WTC11 (cell line): ENCODE data around the gene CYSRT1. TPM values are rescaled to one million over a fixed set of nuclear protein-coding genes. Genes with fewer than 3 reads are reported as not detected.

Source experiments
- ATAC-seq: fragments of 200-7000 bp; cut with Tn5 transposase; 2 replicates; pipeline ENCODE4 v1.10.0; 2021; ENCODE audit warnings: mild to moderate bottlenecking, moderate library complexity
- CTCF ChIA-PET: fragments of 300-600 bp; sonication (Branson Sonifier 250); formaldehyde crosslinking; loops from one replicate; lab custom pipeline; 2021; ENCODE audit warnings: antibody characterized with exemption; lab: Charles Lee
- POLR2A ChIA-PET: fragments of 350-600 bp; sonication (Branson Sonifier 250); formaldehyde crosslinking; loops from one replicate; lab custom pipeline; 2021; ENCODE audit warnings: antibody characterized with exemption; lab: Charles Lee
- DNase-seq: peaks from one replicate; pipeline ENCODE4 v3.0.0; 2021; ENCODE audit warnings: low spot score
- H3K27ac Mint-ChIP-seq: 2 replicates; pipeline ENCODE4 v1.8.0; 2021; ENCODE audit warnings: mixed read lengths
- H3K27me3 Mint-ChIP-seq: 2 replicates; pipeline ENCODE4 v1.8.0; 2021; ENCODE audit warnings: low read depth, mild to moderate bottlenecking, moderate library complexity, mixed read lengths
- H3K36me3 Mint-ChIP-seq: 2 replicates; pipeline ENCODE4 v1.8.0; 2021; ENCODE audit warnings: mixed read lengths
- H3K4me1 Mint-ChIP-seq: 2 replicates; pipeline ENCODE4 v1.8.0; 2022; ENCODE audit warnings: mixed read lengths
- H3K4me3 Mint-ChIP-seq: 2 replicates; pipeline ENCODE4 v1.8.0; 2021; ENCODE audit warnings: mild to moderate bottlenecking, moderate library complexity, mixed read lengths
- H3K9me3 Mint-ChIP-seq: 2 replicates; pipeline ENCODE4 v1.8.0; 2021; ENCODE audit warnings: mixed read lengths
- ATF1 ChIP-seq: sonication (generic); formaldehyde crosslinking; IDR thresholded peaks from 2 replicates; pipeline ENCODE4 v1.8.1; 2023; ENCODE audit warnings: mild to moderate bottlenecking, moderate library complexity, missing genetic modification reagents
- ETV6 ChIP-seq: sonication (generic); formaldehyde crosslinking; IDR thresholded peaks from 2 replicates; pipeline ENCODE4 v1.8.1; 2022; ENCODE audit warnings: mild to moderate bottlenecking, missing genetic modification reagents
- GRHL2 ChIP-seq: fragments of 250-450 bp; sonication (Bioruptor Pico); IDR thresholded peaks from 2 replicates; pipeline ENCODE4 v1.8.0; 2022; ENCODE audit warnings: mild to moderate bottlenecking, moderate library complexity; ENCODE audit not compliant: insufficient replicate concordance, severe bottlenecking
- JAZF1 ChIP-seq: fragments of 250-450 bp; sonication (Bioruptor Pico); IDR thresholded peaks from 2 replicates; pipeline ENCODE4 v1.9.0; 2021; ENCODE audit warnings: moderate library complexity, mild to moderate bottlenecking, inconsistent platforms
- JUN ChIP-seq: sonication (generic); formaldehyde crosslinking; IDR thresholded peaks from 2 replicates; pipeline ENCODE4 v1.8.0; 2023; ENCODE audit warnings: mild to moderate bottlenecking, missing genetic modification reagents
- MYBL2 ChIP-seq: sonication (generic); formaldehyde crosslinking; IDR thresholded peaks from 2 replicates; pipeline ENCODE4 v1.8.1; 2023; ENCODE audit warnings: mild to moderate bottlenecking, moderate library complexity, missing genetic modification reagents
- NFATC4 ChIP-seq: fragments of 250-450 bp; sonication (Bioruptor Pico); IDR thresholded peaks from 2 replicates; pipeline ENCODE4 v1.9.0; 2021; ENCODE audit warnings: mild to moderate bottlenecking
- NR2C2 ChIP-seq: sonication (generic); formaldehyde crosslinking; IDR thresholded peaks from 2 replicates; pipeline ENCODE4 v1.8.0; 2022; ENCODE audit warnings: mild to moderate bottlenecking, missing genetic modification reagents
- PRRX2 ChIP-seq: fragments of 250-450 bp; sonication (Bioruptor Pico); IDR thresholded peaks from 2 replicates; pipeline ENCODE4 v1.8.0; 2021; ENCODE audit warnings: mild to moderate bottlenecking
- RORB ChIP-seq: fragments of 250-450 bp; sonication (Bioruptor Pico); IDR thresholded peaks from 2 replicates; pipeline ENCODE4 v1.9.0; 2021; ENCODE audit warnings: mild to moderate bottlenecking
- USF1 ChIP-seq: sonication (generic); formaldehyde crosslinking; IDR thresholded peaks from 2 replicates; pipeline ENCODE4 v1.8.0; 2022; ENCODE audit warnings: mild to moderate bottlenecking, missing genetic modification reagents
- ZBTB21 ChIP-seq: sonication (generic); formaldehyde crosslinking; IDR thresholded peaks from 2 replicates; pipeline ENCODE4 v1.8.1; 2023; ENCODE audit warnings: mild to moderate bottlenecking, missing genetic modification reagents, borderline replicate concordance
- ZBTB43 ChIP-seq: sonication (generic); formaldehyde crosslinking; IDR thresholded peaks from 2 replicates; pipeline ENCODE4 v1.8.1; 2023; ENCODE audit warnings: mild to moderate bottlenecking, missing genetic modification reagents
- ZNF263 ChIP-seq: sonication (generic); formaldehyde crosslinking; IDR thresholded peaks from 2 replicates; pipeline ENCODE4 v1.8.1; 2022; ENCODE audit warnings: low read depth, mild to moderate bottlenecking, moderate library complexity, missing genetic modification reagents
- ZNF423 ChIP-seq: fragments of 250-450 bp; sonication (Bioruptor Pico); IDR thresholded peaks from 2 replicates; pipeline ENCODE4 v2.1.2; 2022; ENCODE audit warnings: mild to moderate bottlenecking, moderate library complexity
- total RNA-seq: library from RNA; stranded (reverse); gene quantifications from 3 replicates; pipeline ENCODE4 v1.2.3, GENCODE V29; 2021
- TF ChIP-seq, protein P1 (sequence below): fragments of 250-450 bp; sonication (Bioruptor Pico); IDR thresholded peaks from 2 replicates; pipeline ENCODE4 v1.9.0; 2021; ENCODE audit warnings: mild to moderate bottlenecking
- TF ChIP-seq, protein P2 (sequence below): sonication (generic); formaldehyde crosslinking; IDR thresholded peaks from 2 replicates; pipeline ENCODE4 v1.8.1; 2022; ENCODE audit warnings: mild to moderate bottlenecking, missing genetic modification reagents, moderate library complexity, borderline replicate concordance
- TF ChIP-seq, protein P3 (sequence below): sonication (generic); formaldehyde crosslinking; conservative IDR thresholded peaks from 2 replicates; pipeline ENCODE4 v1.8.1; 2022; ENCODE audit warnings: mild to moderate bottlenecking, missing genetic modification reagents
- TF ChIP-seq, protein P4 (sequence below): sonication (generic); formaldehyde crosslinking; IDR thresholded peaks from 2 replicates; pipeline ENCODE4 v1.8.1; 2023; ENCODE audit warnings: mild to moderate bottlenecking, missing genetic modification reagents, borderline replicate concordance
- TF ChIP-seq, protein P5 (sequence below): sonication (generic); formaldehyde crosslinking; IDR thresholded peaks from 2 replicates; pipeline ENCODE4 v1.8.1; 2022; ENCODE audit warnings: mild to moderate bottlenecking, moderate library complexity, missing genetic modification reagents
- TF ChIP-seq, protein P6 (sequence below): sonication (generic); formaldehyde crosslinking; IDR thresholded peaks from 2 replicates; pipeline ENCODE4 v1.8.1; 2023; ENCODE audit warnings: mild to moderate bottlenecking, missing genetic modification reagents, moderate library complexity

Gene CYSRT1
- total RNA-seq, 1 experiment from 2014 or later: 3.5 TPM

- TF ChIP-seq, protein P1, sequence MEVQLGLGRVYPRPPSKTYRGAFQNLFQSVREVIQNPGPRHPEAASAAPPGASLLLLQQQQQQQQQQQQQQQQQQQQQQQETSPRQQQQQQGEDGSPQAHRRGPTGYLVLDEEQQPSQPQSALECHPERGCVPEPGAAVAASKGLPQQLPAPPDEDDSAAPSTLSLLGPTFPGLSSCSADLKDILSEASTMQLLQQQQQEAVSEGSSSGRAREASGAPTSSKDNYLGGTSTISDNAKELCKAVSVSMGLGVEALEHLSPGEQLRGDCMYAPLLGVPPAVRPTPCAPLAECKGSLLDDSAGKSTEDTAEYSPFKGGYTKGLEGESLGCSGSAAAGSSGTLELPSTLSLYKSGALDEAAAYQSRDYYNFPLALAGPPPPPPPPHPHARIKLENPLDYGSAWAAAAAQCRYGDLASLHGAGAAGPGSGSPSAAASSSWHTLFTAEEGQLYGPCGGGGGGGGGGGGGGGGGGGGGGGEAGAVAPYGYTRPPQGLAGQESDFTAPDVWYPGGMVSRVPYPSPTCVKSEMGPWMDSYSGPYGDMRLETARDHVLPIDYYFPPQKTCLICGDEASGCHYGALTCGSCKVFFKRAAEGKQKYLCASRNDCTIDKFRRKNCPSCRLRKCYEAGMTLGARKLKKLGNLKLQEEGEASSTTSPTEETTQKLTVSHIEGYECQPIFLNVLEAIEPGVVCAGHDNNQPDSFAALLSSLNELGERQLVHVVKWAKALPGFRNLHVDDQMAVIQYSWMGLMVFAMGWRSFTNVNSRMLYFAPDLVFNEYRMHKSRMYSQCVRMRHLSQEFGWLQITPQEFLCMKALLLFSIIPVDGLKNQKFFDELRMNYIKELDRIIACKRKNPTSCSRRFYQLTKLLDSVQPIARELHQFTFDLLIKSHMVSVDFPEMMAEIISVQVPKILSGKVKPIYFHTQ: no peak
- TF ChIP-seq, protein P2, sequence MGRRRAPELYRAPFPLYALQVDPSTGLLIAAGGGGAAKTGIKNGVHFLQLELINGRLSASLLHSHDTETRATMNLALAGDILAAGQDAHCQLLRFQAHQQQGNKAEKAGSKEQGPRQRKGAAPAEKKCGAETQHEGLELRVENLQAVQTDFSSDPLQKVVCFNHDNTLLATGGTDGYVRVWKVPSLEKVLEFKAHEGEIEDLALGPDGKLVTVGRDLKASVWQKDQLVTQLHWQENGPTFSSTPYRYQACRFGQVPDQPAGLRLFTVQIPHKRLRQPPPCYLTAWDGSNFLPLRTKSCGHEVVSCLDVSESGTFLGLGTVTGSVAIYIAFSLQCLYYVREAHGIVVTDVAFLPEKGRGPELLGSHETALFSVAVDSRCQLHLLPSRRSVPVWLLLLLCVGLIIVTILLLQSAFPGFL (CRISPR knock-in tag): no peak
- TF ChIP-seq RORB (CRISPR knock-in tag) (no peak), NR2C2 (CRISPR knock-in tag) (no peak), ZBTB43 (CRISPR knock-in tag) (no peak), MYBL2 (CRISPR knock-in tag) (no peak)
- TF ChIP-seq, protein P3, sequence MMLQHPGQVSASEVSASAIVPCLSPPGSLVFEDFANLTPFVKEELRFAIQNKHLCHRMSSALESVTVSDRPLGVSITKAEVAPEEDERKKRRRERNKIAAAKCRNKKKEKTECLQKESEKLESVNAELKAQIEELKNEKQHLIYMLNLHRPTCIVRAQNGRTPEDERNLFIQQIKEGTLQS (CRISPR knock-in tag): no peak
These were observed 46.1 kb downstream of the CYSRT1 start (continued) for GRCh38 chr9:137270929-137271695.

DNA sequence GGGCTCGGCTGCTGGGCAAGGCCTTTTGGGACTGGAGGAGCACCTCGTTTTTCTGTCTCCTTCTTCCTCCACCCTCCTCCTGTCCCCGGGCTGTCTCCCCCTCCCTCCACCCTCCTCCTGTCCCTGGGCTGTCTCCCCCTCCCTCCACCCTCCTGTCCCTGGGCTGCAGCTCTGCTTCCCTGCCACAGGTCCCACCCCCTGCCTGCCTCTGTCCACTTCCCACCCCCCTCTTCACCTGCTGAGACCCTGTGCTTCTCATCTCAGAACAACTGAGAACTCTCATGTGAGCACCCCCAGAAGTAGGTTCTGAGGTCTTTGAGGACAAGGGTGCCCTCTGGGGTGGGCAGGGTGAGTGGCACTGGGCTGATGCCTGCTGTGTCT lies 46.7 kb downstream of the CYSRT1 start:
- POLR2A ChIA-PET: interaction anchor here (1.1 kb wide), 1 partner anchor 31 kb away, joined by 4 read pairs; the partner anchor contains the start of gene TUBB4B

More for the DNA sequence above, 46.7 kb downstream of the CYSRT1 start:
- Mint-ChIP-seq H3K27me3 (no peaks in the 10 kb centered on the region), H3K4me3 (no peak overlapping the region), H3K9me3 (no peaks in the 10 kb centered on the region), H3K36me3 (peaks cover 20% of the 10 kb centered on the region), H3K4me1 (peaks cover 21% of the 10 kb centered on the region), H3K27ac (no peak overlapping the region)
- DNase-seq: no peak
- TF ChIP-seq, protein P4, sequence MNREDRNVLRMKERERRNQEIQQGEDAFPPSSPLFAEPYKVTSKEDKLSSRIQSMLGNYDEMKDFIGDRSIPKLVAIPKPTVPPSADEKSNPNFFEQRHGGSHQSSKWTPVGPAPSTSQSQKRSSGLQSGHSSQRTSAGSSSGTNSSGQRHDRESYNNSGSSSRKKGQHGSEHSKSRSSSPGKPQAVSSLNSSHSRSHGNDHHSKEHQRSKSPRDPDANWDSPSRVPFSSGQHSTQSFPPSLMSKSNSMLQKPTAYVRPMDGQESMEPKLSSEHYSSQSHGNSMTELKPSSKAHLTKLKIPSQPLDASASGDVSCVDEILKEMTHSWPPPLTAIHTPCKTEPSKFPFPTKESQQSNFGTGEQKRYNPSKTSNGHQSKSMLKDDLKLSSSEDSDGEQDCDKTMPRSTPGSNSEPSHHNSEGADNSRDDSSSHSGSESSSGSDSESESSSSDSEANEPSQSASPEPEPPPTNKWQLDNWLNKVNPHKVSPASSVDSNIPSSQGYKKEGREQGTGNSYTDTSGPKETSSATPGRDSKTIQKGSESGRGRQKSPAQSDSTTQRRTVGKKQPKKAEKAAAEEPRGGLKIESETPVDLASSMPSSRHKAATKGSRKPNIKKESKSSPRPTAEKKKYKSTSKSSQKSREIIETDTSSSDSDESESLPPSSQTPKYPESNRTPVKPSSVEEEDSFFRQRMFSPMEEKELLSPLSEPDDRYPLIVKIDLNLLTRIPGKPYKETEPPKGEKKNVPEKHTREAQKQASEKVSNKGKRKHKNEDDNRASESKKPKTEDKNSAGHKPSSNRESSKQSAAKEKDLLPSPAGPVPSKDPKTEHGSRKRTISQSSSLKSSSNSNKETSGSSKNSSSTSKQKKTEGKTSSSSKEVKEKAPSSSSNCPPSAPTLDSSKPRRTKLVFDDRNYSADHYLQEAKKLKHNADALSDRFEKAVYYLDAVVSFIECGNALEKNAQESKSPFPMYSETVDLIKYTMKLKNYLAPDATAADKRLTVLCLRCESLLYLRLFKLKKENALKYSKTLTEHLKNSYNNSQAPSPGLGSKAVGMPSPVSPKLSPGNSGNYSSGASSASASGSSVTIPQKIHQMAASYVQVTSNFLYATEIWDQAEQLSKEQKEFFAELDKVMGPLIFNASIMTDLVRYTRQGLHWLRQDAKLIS (CRISPR knock-in tag): no peak
- TF ChIP-seq PRRX2 (CRISPR knock-in tag): no peak
- TF ChIP-seq ETV6 (CRISPR knock-in tag): no peak
- TF ChIP-seq NR2C2 (CRISPR knock-in tag): no peak
- no peak for TF ChIP-seq ZBTB21
- TF ChIP-seq NFATC4 (CRISPR knock-in tag): no peak
- TF ChIP-seq USF1 (CRISPR knock-in tag): no peak
- TF ChIP-seq, protein P5, sequence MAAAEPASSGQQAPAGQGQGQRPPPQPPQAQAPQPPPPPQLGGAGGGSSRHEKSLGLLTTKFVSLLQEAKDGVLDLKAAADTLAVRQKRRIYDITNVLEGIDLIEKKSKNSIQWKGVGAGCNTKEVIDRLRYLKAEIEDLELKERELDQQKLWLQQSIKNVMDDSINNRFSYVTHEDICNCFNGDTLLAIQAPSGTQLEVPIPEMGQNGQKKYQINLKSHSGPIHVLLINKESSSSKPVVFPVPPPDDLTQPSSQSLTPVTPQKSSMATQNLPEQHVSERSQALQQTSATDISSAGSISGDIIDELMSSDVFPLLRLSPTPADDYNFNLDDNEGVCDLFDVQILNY (CRISPR knock-in tag): no peak
- TF ChIP-seq, protein P6, sequence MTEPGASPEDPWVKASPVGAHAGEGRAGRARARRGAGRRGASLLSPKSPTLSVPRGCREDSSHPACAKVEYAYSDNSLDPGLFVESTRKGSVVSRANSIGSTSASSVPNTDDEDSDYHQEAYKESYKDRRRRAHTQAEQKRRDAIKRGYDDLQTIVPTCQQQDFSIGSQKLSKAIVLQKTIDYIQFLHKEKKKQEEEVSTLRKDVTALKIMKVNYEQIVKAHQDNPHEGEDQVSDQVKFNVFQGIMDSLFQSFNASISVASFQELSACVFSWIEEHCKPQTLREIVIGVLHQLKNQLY (CRISPR knock-in tag): no peak
- no peak for TF ChIP-seq ATF1
- no peak for TF ChIP-seq ZNF263
- TF ChIP-seq GRHL2 (CRISPR knock-in tag): no peak
- no peak for TF ChIP-seq JUN (CRISPR knock-in tag)
- no peak for TF ChIP-seq ZNF423 (CRISPR knock-in tag)
- no peak for TF ChIP-seq JAZF1 (CRISPR knock-in tag)
- ATAC-seq: no peak
- CTCF ChIA-PET: interaction anchor here (0.9 to 4.4 kb wide), 4 partner anchors 10 to 37 kb away, joined by 3 to 28 read pairs (median 3); partner anchors contain the start of gene NRARP
